WTC11 (cell line): ENCODE measurements around the gene RPRD2. TPM values are rescaled to one million over a fixed set of nuclear protein-coding genes. Genes with fewer than 3 reads are reported as not detected.

Experiments used
- E2F4 ChIP-seq: sonication (generic); formaldehyde crosslinking; IDR thresholded peaks from 2 replicates; pipeline ENCODE4 v1.8.1; 2022; ENCODE audit warnings: low read depth, mild to moderate bottlenecking, moderate library complexity, missing genetic modification reagents, borderline replicate concordance
- FOXJ3 ChIP-seq: sonication (generic); formaldehyde crosslinking; IDR thresholded peaks from 2 replicates; pipeline ENCODE4 v1.9.0; 2021; ENCODE audit warnings: missing genetic modification reagents, mild to moderate bottlenecking, borderline replicate concordance
- FOXK1 ChIP-seq: sonication (generic); formaldehyde crosslinking; IDR thresholded peaks from 2 replicates; pipeline ENCODE4 v1.8.0; 2022; ENCODE audit warnings: mild to moderate bottlenecking, moderate library complexity, missing genetic modification reagents
- FOXP1 ChIP-seq: sonication (generic); formaldehyde crosslinking; IDR thresholded peaks from 2 replicates; pipeline ENCODE4 v1.8.0; 2022; ENCODE audit warnings: missing genetic modification reagents, mild to moderate bottlenecking, moderate library complexity, borderline replicate concordance
- FOXP4 ChIP-seq: sonication (generic); formaldehyde crosslinking; IDR thresholded peaks from 2 replicates; pipeline ENCODE4 v1.8.0; 2022; ENCODE audit warnings: mild to moderate bottlenecking, missing genetic modification reagents
- GABPB1 ChIP-seq: sonication (generic); formaldehyde crosslinking; IDR thresholded peaks from 2 replicates; pipeline ENCODE4 v1.8.1; 2023; ENCODE audit warnings: mild to moderate bottlenecking, missing genetic modification reagents
- GRHL2 ChIP-seq: fragments of 250-450 bp; sonication (Bioruptor Pico); IDR thresholded peaks from 2 replicates; pipeline ENCODE4 v1.8.0; 2022; ENCODE audit warnings: mild to moderate bottlenecking, moderate library complexity; ENCODE audit not compliant: insufficient replicate concordance, severe bottlenecking
- HMGXB4 ChIP-seq: sonication (generic); formaldehyde crosslinking; IDR thresholded peaks from 2 replicates; pipeline ENCODE4 v1.8.1; 2023; ENCODE audit warnings: mild to moderate bottlenecking, moderate library complexity, missing genetic modification reagents
- IRF2 ChIP-seq: sonication (generic); formaldehyde crosslinking; IDR thresholded peaks from 2 replicates; pipeline ENCODE4 v1.8.0; 2022; ENCODE audit warnings: low read depth, missing genetic modification reagents, borderline replicate concordance
- JAZF1 ChIP-seq: fragments of 250-450 bp; sonication (Bioruptor Pico); IDR thresholded peaks from 2 replicates; pipeline ENCODE4 v1.9.0; 2021; ENCODE audit warnings: moderate library complexity, mild to moderate bottlenecking, inconsistent platforms
- JUN ChIP-seq: sonication (generic); formaldehyde crosslinking; IDR thresholded peaks from 2 replicates; pipeline ENCODE4 v1.8.0; 2023; ENCODE audit warnings: mild to moderate bottlenecking, missing genetic modification reagents
- KAT7 ChIP-seq: sonication (generic); formaldehyde crosslinking; IDR thresholded peaks from 2 replicates; pipeline ENCODE4 v1.8.1; 2023; ENCODE audit warnings: missing genetic modification reagents, mild to moderate bottlenecking, borderline replicate concordance
- NFATC4 ChIP-seq: fragments of 250-450 bp; sonication (Bioruptor Pico); IDR thresholded peaks from 2 replicates; pipeline ENCODE4 v1.9.0; 2021; ENCODE audit warnings: mild to moderate bottlenecking
- NR3C1 ChIP-seq: sonication (generic); formaldehyde crosslinking; conservative IDR thresholded peaks from 2 replicates; pipeline ENCODE4 v1.8.1; 2023; ENCODE audit warnings: low read depth, mild to moderate bottlenecking, missing genetic modification reagents
- SMAD4 ChIP-seq: sonication (generic); formaldehyde crosslinking; IDR thresholded peaks from 2 replicates; pipeline ENCODE4 v1.8.0; 2022; ENCODE audit warnings: mild to moderate bottlenecking, missing genetic modification reagents
- TEAD4 ChIP-seq: sonication (generic); formaldehyde crosslinking; IDR thresholded peaks from 2 replicates; pipeline ENCODE4 v1.8.0; 2022; ENCODE audit warnings: mild to moderate bottlenecking, missing genetic modification reagents
- TP53 ChIP-seq: sonication (generic); formaldehyde crosslinking; IDR thresholded peaks from 2 replicates; pipeline ENCODE4 v1.8.1; 2023; ENCODE audit warnings: mild to moderate bottlenecking, missing genetic modification reagents
- ZBTB43 ChIP-seq: sonication (generic); formaldehyde crosslinking; IDR thresholded peaks from 2 replicates; pipeline ENCODE4 v1.8.1; 2023; ENCODE audit warnings: mild to moderate bottlenecking, missing genetic modification reagents
- ZNF138 ChIP-seq: sonication (generic); formaldehyde crosslinking; conservative IDR thresholded peaks from 2 replicates; pipeline ENCODE4 v1.8.1; 2022; ENCODE audit warnings: mild to moderate bottlenecking, moderate library complexity, missing genetic modification reagents
- ZNF219 ChIP-seq: sonication (generic); formaldehyde crosslinking; IDR thresholded peaks from 2 replicates; pipeline ENCODE4 v1.8.0; 2023; ENCODE audit warnings: missing genetic modification reagents, mild to moderate bottlenecking, borderline replicate concordance
- ZNF396 ChIP-seq: fragments of 250-450 bp; sonication (Bioruptor Pico); IDR thresholded peaks from 2 replicates; pipeline ENCODE4 v1.8.0; 2021; ENCODE audit warnings: mild to moderate bottlenecking, moderate library complexity, borderline replicate concordance
- ZNF416 ChIP-seq: fragments of 250-450 bp; sonication (Bioruptor Pico); IDR thresholded peaks from 2 replicates; pipeline ENCODE4 v1.9.0; 2021; ENCODE audit warnings: mild to moderate bottlenecking, inconsistent platforms
- ZNF532 ChIP-seq: fragments of 250-450 bp; sonication (Bioruptor Pico); IDR thresholded peaks from 2 replicates; pipeline ENCODE4 v1.9.0; 2021; ENCODE audit warnings: mild to moderate bottlenecking, borderline replicate concordance
- total RNA-seq: library from RNA; stranded (reverse); gene quantifications from 3 replicates; pipeline ENCODE4 v1.2.3, GENCODE V29; 2021
- TF ChIP-seq, protein P1 (sequence below): fragments of 250-450 bp; sonication (Bioruptor Pico); IDR thresholded peaks from 2 replicates; pipeline ENCODE4 v1.9.0; 2021; ENCODE audit warnings: mild to moderate bottlenecking

The RPRD2 gene
- total RNA-seq, 1 experiment from 2014 or later, result 26.1 TPM

GRCh38 chr1:150364231-150365003 is 470 bp downstream of the RPRD2 start (continued):
- TF ChIP-seq ZNF219 (CRISPR knock-in tag) (no peak), ZBTB43 (CRISPR knock-in tag) (no peak), GABPB1 (CRISPR knock-in tag) (no peak; the same call in 1 of the 2 replicates), JUN (CRISPR knock-in tag) (no peak), FOXP4 (no peak), NR3C1 (no peak), SMAD4 (no peak), JAZF1 (CRISPR knock-in tag) (no peak), FOXP1 (CRISPR knock-in tag) (0 out of 2 replicates have a peak, but pooled peaks have one; percentile 16), TEAD4 (CRISPR knock-in tag) (no peak), FOXJ3 (no peak), HMGXB4 (CRISPR knock-in tag) (no peak), FOXK1 (CRISPR knock-in tag) (0 out of 2 replicates have a peak, but pooled peaks have one; percentile 22), KAT7 (CRISPR knock-in tag) (0 out of 2 replicates have a peak, but pooled peaks have one; percentile 66), ZNF416 (CRISPR knock-in tag) (no peak), ZNF532 (CRISPR knock-in tag) (no peak), NFATC4 (no peak), E2F4 (no peak), GRHL2 (CRISPR knock-in tag) (no peak), IRF2 (CRISPR knock-in tag) (no peak), ZNF396 (CRISPR knock-in tag) (no peak), TP53 (CRISPR knock-in tag) (no peak), ZNF138 (no peak)
- TF ChIP-seq, protein P1, sequence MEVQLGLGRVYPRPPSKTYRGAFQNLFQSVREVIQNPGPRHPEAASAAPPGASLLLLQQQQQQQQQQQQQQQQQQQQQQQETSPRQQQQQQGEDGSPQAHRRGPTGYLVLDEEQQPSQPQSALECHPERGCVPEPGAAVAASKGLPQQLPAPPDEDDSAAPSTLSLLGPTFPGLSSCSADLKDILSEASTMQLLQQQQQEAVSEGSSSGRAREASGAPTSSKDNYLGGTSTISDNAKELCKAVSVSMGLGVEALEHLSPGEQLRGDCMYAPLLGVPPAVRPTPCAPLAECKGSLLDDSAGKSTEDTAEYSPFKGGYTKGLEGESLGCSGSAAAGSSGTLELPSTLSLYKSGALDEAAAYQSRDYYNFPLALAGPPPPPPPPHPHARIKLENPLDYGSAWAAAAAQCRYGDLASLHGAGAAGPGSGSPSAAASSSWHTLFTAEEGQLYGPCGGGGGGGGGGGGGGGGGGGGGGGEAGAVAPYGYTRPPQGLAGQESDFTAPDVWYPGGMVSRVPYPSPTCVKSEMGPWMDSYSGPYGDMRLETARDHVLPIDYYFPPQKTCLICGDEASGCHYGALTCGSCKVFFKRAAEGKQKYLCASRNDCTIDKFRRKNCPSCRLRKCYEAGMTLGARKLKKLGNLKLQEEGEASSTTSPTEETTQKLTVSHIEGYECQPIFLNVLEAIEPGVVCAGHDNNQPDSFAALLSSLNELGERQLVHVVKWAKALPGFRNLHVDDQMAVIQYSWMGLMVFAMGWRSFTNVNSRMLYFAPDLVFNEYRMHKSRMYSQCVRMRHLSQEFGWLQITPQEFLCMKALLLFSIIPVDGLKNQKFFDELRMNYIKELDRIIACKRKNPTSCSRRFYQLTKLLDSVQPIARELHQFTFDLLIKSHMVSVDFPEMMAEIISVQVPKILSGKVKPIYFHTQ (CRISPR knock-in tag), result 0 out of 2 replicates have a peak, but pooled peaks have one; percentile 47
